ENCODE data around the gene ALDH1A3.

The ALDH1A3 gene

GRCh38 chr15:100903168-100903554, 23.5 kb downstream of the ALDH1A3 start:
- DNase-seq, result no peak

- DNase-seq, result no peak
Observed at GRCh38 chr15:100905850-100906249, 26.2 kb downstream of the ALDH1A3 start.

- DNase-seq, result no peak
Observed at GRCh38 chr15:100908466-100908865, 28.8 kb downstream of the ALDH1A3 start.

GRCh38 chr15:100909565-100909964, 29.9 kb downstream of the ALDH1A3 start:
- no peak for DNase-seq

GRCh38 chr15:100909989-100910955, 30.6 kb downstream of the ALDH1A3 start:
- no peak for DNase-seq

GRCh38 chr15:100911086-100911485, 31.5 kb downstream of the ALDH1A3 start:
- no peak for DNase-seq

- DNase-seq, result no peak
Observed at GRCh38 chr15:100913961-100914360, 34.3 kb downstream of the ALDH1A3 start.

GRCh38 chr15:100914876-100915275, 35.2 kb downstream of the ALDH1A3 start:
- no peak for DNase-seq

- DNase-seq, result no peak
Observed at GRCh38 chr15:100918034-100918689, 38.5 kb downstream of the ALDH1A3 start.

GRCh38 chr15:100918690-100919480, 39.3 kb downstream of the ALDH1A3 start, which contains the start of gene LRRK1:
LRRK1 (plus strand) TSS chr15:100919357; CDS start chr15:100924633, 5,276 bp downstream.
- no peak for DNase-seq

GRCh38 chr15:100919481-100920405, 40.1 kb downstream of the ALDH1A3 start:
- DNase-seq, result no peak

- no peak for DNase-seq
Observed at GRCh38 chr15:100920516-100921135, 41.0 kb downstream of the ALDH1A3 start.

GRCh38 chr15:100922192-100923040, 42.8 kb downstream of the ALDH1A3 start:
- DNase-seq, result no peak

- no peak for DNase-seq
Observed at GRCh38 chr15:100923076-100923475, 43.4 kb downstream of the ALDH1A3 start.

- no peak for DNase-seq
Observed at GRCh38 chr15:100923902-100924301, 44.3 kb downstream of the ALDH1A3 start.

- no peak for DNase-seq
Observed at GRCh38 chr15:100924436-100924835, 44.8 kb downstream of the ALDH1A3 start.

GRCh38 chr15:100925480-100925879, 45.8 kb downstream of the ALDH1A3 start:
- DNase-seq, result no peak

GRCh38 chr15:100926258-100926657, 46.6 kb downstream of the ALDH1A3 start:
- DNase-seq, result no peak

- no peak for DNase-seq
Observed at GRCh38 chr15:100926971-100927756, 47.5 kb downstream of the ALDH1A3 start.
